ENCODE data around the gene CASQ1.

Gene CASQ1

DNA sequence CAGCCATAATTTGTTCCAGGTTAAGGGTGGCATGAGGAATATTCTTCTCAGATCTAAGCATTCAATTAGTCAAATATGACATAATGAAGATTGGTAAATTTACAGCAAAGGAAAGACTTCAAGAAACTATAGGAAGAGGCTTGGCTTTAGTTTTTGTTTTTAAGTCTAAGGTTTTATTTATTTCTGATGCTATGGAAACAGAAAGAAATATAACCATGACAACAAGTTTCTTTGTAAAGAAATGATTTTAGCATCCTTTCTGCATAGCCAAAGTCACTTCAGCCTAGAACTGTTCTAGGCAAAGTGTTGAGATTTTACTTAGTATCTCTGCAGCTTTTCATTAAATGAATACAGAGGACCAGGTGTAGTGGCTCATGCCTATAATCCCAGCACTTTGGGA is 42.5 kb downstream of the CASQ1 start:
- DNase-seq: no peak

- no peak for DNase-seq
These were observed 46.4 kb downstream of the CASQ1 start for GRCh38 chr1:160236806-160237205.

DNA sequence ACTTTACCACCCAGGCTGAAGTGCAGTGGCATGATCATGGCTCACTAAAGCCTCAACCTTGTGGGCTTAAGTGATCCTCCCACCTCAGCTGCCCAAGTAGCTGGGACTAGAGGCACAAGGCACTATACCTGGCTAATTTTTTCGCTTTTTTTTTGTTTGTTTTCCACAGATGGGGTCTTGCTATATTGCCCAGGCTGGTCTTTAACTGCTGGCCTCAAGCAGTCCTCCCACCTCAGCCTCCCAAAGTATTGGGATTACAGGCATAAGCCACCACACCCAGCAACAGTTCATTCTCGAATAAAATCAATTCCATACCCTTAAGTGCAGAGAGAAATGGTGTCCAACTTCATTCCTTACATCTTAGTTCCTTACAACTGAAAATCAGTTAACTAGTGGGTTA is 47.2 kb downstream of the CASQ1 start:
- no peak for DNase-seq

DNA sequence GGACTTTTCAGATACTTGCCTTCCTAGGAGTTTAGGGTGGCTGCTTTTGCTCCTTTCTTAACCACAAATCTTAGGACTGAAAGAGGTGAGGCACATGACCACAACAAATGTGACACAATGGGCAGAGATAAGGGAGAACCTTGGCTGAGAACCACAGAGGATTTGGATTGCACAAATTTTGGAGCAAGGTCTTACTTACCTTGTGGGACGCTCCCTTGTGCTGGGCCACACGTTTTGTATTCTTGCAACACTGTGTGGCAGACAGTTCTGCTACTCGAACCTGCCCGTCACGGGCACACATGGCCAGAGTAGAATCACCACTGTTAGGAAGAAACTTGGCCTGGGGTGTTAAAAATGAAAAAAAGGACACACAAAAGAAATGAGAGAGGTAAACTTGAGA is 48.0 kb downstream of the CASQ1 start:
- no peak for DNase-seq

- DNase-seq: no peak
These were observed 49.4 kb downstream of the CASQ1 start for GRCh38 chr1:160239582-160240299.

- DNase-seq: no peak
These were observed 53.4 kb downstream of the CASQ1 start for GRCh38 chr1:160243767-160244166.

- DNase-seq: no peak
These were observed 53.8 kb downstream of the CASQ1 start for GRCh38 chr1:160244209-160244608.

GRCh38 chr1:160245434-160245833 is 55.1 kb downstream of the CASQ1 start:
- no peak for DNase-seq

- DNase-seq: no peak
These were observed 56.7 kb downstream of the CASQ1 start for GRCh38 chr1:160247053-160247452.

GRCh38 chr1:160251011-160251410 is 60.6 kb downstream of the CASQ1 start:
- no peak for DNase-seq

Measured in NCI-H526 (cell line).